Caki2 (cell line): ENCODE results near the gene LEUTX. TPM values are rescaled to one million over a fixed set of nuclear protein-coding genes. Genes with fewer than 3 reads are reported as not detected.
A peak's percentile ranks its signal among the peaks of the same experiment; 100 is the strongest.
"Not testable (repeated sequence)": the region's sequence is repeated elsewhere in the genome, so short reads cannot be mapped to it uniquely, and the experiment has no call there.

ENCODE experiments used
- DNase-seq: peaks from one replicate; pipeline ENCODE4 v3.0.0-alpha.2; 2015; ENCODE audit warnings: low read depth
- in situ Hi-C: cut with HindIII; loops from 2 replicates; pipeline ENCODE4 v1.10.0; 2016; ENCODE audit warnings: low sequenced_read_pairs, low pct_unique_long_range_greater_than_20kb, mixed read lengths
- total RNA-seq: library from RNA; depleted of rRNA; stranded (reverse); fragments of >200 nt; shearing (Covaris generic); gene quantifications from 2 replicates; pipeline ENCODE4 v1.2.3, GENCODE V29; 2014; ENCODE audit warnings: low replicate concordance; rRNA removed

The LEUTX gene
- total RNA-seq: not detected in 2 replicates

- DNase-seq: no peak
- in situ Hi-C loops: no loop called here
Observed at GRCh38 chr19:39778763-39779162, at the start of gene LEUTX. LEUTX (plus strand) TSS chr19:39778854; CDS start chr19:39778921, 67 bp downstream.

GRCh38 chr19:39729594-39729993, 49.1 kb upstream of the LEUTX start:
- in situ Hi-C loops: no loop called here

GRCh38 chr19:39731685-39732084, 47.0 kb upstream of the LEUTX start:
- DNase-seq: no peak
- in situ Hi-C loops: no loop called here

More at GRCh38 chr19:39729594-39729993, 49.1 kb upstream of the LEUTX start:
- DNase-seq: no peak

- DNase-seq: no peak
- in situ Hi-C loops: no loop called here
Observed at GRCh38 chr19:39733841-39734240, 44.8 kb upstream of the LEUTX start.

GRCh38 chr19:39735688-39736087, 43.0 kb upstream of the LEUTX start:
- in situ Hi-C loops: no loop called here
- DNase-seq: no peak

- in situ Hi-C loops: no loop called here
- DNase-seq: no peak
Observed at GRCh38 chr19:39736088-39736487, 42.6 kb upstream of the LEUTX start.

- DNase-seq: no peak
- in situ Hi-C loops: no loop called here
Observed at GRCh38 chr19:39737351-39737750, 41.3 kb upstream of the LEUTX start.

- in situ Hi-C loops: no loop called here
- DNase-seq: no peak
Observed at GRCh38 chr19:39737891-39738290, 40.8 kb upstream of the LEUTX start, which contains the start of gene CLC. CLC (minus strand) TSS chr19:39738029; CDS start chr19:39737952, 77 bp downstream.

GRCh38 chr19:39738814-39739213, 39.8 kb upstream of the LEUTX start:
- no peak for DNase-seq
- in situ Hi-C loops: no loop called here

GRCh38 chr19:39740395-39740794, 38.3 kb upstream of the LEUTX start:
- in situ Hi-C loops: no loop called here
- DNase-seq: no peak

GRCh38 chr19:39745643-39746042, 33.0 kb upstream of the LEUTX start:
- no peak for DNase-seq
- in situ Hi-C loops: no loop called here

- in situ Hi-C loops: no loop called here
- no peak for DNase-seq
Observed at GRCh38 chr19:39746836-39747529, 31.7 kb upstream of the LEUTX start.

GRCh38 chr19:39749981-39750380, 28.7 kb upstream of the LEUTX start:
- in situ Hi-C loops: no loop called here
- no peak for DNase-seq

GRCh38 chr19:39752390-39752789, 26.3 kb upstream of the LEUTX start:
- no peak for DNase-seq
- in situ Hi-C loops: no loop called here

GRCh38 chr19:39752795-39753194, 25.9 kb upstream of the LEUTX start:
- in situ Hi-C loops: no loop called here

GRCh38 chr19:39754544-39754943, 24.1 kb upstream of the LEUTX start:
- in situ Hi-C loops: no loop called here
- no peak for DNase-seq

More at GRCh38 chr19:39752795-39753194, 25.9 kb upstream of the LEUTX start:
- no peak for DNase-seq

GRCh38 chr19:39754971-39755370, 23.7 kb upstream of the LEUTX start:
- in situ Hi-C loops: no loop called here

GRCh38 chr19:39759457-39760184, 19.0 kb upstream of the LEUTX start:
- peak; percentile 39 for DNase-seq
- in situ Hi-C loops: no loop called here

More at GRCh38 chr19:39754971-39755370, 23.7 kb upstream of the LEUTX start:
- DNase-seq: no peak

- in situ Hi-C loops, DNase-seq: not testable (repeated sequence)
Observed at GRCh38 chr19:39761851-39762250, 16.8 kb upstream of the LEUTX start.
